Transverse colon (tissue), 4 donors: Measurements from ENCODE around the gene NPTXR.

ENCODE experiments used
- CTCF ChIP-seq, 5 experiments: fragments of 200-600 bp in 3 of 5; fragments of 450-650 bp in 2 of 5; sonication (generic) in 3 of 5; IDR thresholded peaks; 1 replicate in 2 of 5; 2 replicates in 3 of 5; pipeline ENCODE4 v1.5.1; 2016 to 2017; ENCODE audit warnings: antibody characterized with exemption in 5 of 5, inconsistent platforms in 3 of 5, mild to moderate bottlenecking in 2 of 5, moderate library complexity in 1 of 5
- EP300 ChIP-seq: sonication (generic); formaldehyde crosslinking; IDR thresholded peaks from one replicate; pipeline ENCODE4 v1.6.1; 2017; ENCODE audit warnings: antibody characterized with exemption, low read depth
- POLR2A ChIP-seq: fragments of 450-650 bp; IDR thresholded peaks from one replicate; pipeline ENCODE4 v1.6.1; 2016; ENCODE audit warnings: antibody characterized with exemption, mild to moderate bottlenecking, moderate library complexity
- POLR2AphosphoS5 ChIP-seq, 3 donors: sonication (generic); formaldehyde crosslinking; IDR thresholded peaks; one replicate each; pipeline ENCODE4 v1.6.1; 2016; ENCODE audit warnings: antibody characterized with exemption in 3 of 3

DNA sequence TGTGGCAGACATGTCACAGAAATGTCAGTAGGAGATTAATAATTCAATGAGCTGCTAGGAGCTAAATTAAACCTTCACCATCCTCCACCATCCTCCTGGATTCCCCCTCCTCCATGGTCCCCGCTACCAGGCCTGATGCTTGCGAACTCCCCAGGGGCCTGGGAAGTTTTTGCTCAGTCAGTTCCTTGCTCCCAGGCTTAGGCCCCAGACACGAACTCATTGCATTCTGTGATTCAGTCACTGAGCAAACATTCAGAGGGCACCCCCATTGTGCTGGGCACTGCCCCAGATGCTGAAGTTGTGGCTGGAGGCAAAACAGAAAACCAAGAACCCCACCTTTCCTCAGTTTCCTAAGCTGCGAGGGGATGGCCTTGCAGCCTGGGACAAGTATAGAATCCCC lies 14.3 kb downstream of the NPTXR start:
- no peak for TF ChIP-seq CTCF (IDR thresholded peaks at IDR 0.05)
- no peak for TF ChIP-seq POLR2A
- no peak for TF ChIP-seq POLR2AphosphoS5 (IDR thresholded peaks at IDR 0.05)
- TF ChIP-seq EP300: no peak
